M059J (cell line): ENCODE data around the gene PTGIS. TPM values are rescaled to one million over a fixed set of nuclear protein-coding genes. Genes with fewer than 3 reads are reported as not detected.
"Not testable (repeated sequence)": the region's sequence is repeated elsewhere in the genome, so short reads cannot be mapped to it uniquely, and the experiment has no call there.

Source experiments
- DNase-seq: peaks from one replicate; pipeline ENCODE4 v3.0.0-alpha.2; 2012; ENCODE audit warnings: low read depth
- total RNA-seq: library from RNA; depleted of rRNA; stranded (reverse); fragments of >200 nt; shearing (Covaris generic); gene quantifications from 2 replicates; pipeline ENCODE4 v1.2.3, GENCODE V29; 2014

PTGIS gene
- total RNA-seq, 1 experiment from 2014 or later, result 0.07 TPM

DNA sequence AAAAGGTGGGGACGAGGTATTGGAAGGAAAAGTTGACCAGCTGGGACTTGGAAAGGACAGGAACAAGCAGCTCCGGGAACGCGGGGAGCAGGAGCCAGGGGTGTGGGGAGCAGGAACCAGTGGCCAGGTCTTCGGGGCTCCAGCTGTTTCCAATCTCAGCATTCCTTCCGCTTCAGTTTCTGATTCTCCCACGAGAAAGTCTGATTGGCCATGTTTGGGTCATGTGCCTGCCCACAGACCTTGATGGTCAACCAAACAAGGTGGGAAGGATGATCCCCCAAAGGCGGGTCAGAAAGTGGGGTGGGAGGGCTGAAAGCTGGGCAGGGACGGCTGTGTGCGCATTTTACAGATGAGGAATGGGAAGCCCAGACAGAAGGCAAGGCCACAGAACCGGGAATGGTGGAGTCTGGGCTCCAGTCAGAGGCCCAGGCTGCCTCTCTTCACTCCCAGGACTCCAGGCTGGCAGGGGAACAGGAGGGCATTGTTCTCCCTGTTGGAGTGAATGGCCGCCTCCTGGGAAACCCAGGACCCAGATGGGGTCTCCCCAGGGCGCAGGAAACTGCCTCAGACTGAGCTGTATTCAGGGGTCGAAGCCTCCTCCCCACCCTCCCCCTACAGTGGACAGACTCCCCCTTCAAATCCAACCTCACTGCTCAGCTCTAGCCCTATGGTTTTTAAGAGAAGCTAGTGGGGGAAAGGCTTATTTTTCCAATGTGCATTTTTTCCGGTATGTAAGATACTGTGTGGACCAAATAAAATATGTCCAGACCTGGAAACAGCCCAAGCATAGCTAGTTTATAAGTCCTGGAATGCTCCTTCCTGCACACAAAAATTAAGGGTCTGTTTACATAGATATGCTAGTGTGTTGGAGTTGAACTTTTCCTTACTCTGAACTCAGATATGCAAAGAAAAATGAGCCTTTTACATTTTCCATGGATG, 12.2 kb upstream of the PTGIS start:
- DNase-seq, result no peak

DNA sequence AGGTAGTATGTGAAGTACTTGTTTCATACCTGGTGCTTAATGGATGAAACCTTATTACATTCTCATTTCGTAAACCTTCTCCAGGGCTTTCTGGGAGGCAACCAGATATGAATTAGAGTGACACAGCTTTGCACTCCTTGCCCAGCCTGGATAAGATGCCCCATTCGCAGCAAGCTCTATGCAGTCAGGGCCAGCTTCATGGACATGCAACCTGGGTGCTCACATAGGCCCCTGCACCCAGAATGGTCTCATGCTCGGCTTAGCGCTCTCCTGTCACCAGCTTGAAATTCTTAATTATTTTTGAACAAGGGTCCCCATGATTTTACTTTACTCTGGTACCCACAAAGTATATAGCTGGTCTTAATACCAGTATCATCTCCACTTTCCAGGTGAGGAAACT, 11.3 kb upstream of the PTGIS start:
- DNase-seq, result no peak

DNA sequence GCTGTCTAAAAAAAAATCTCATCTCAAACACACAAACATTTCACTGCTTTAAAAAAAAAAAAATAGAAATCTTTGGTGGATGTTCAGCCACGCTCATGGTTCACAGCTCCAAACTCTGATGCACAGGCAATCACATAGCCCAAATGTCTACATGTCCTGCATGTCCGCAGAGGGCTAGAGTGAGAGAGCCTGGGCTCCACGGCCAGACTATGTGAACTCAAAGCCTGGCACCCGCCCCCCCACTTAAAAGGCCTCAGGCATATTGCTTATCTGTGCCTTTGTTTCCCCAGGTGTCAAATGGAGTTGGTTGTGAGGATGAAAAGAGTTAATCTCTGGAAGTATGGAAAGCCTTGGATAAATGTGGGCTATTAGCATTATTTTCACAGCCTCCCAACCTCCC, 10.5 kb upstream of the PTGIS start:
- no peak for DNase-seq

DNA sequence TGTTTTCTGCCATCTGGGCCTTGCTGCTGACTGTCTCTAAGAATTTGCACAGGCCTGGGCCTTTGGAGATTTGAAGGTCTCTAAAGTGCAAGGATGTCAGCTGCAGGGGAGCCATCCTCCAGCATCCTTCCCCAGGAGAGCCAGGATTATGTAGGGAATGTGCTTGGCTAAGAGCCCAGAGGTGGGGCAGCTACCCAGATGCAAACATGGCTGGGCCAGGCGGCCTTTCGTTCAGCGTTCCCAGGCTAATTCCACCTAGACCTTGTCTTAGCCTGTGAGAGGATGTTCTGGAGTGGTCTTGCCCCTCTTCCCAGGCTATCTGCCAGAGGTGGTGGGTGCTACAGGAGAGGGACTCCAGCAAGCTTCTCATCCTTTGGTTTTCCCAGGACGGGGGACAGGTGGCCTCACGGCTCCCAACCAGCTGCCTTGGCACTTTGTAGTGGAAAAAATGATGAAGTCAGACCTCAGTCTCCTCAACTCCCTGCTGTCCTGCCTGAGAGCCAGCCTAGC, 7.7 kb upstream of the PTGIS start:
- DNase-seq, result peak; percentile 24

DNA sequence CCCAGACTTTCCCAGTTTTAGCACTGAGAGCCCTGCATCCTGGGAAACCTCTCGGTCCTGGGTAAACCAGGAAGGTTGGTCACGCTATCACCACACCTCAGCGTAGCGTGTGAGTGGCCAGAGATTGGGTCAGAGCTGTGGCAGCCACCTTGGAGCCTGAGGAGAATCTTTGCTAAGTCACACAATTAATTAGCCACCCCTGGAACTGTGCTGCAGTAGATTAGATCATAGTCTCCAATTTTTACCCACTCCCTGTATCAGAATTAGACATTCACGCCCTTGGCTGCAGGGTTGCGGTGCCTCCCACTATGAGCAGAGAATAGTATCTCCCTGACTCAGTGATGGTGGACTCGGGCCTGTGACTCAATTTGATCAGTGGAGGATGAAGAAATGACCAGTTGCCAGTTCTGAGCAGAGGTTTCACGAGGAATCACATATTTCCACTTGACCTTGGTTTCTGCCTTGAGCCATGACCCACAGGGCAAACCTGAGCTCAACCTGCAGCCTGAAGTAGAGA, 6.0 kb upstream of the PTGIS start:
- peak; percentile 60 for DNase-seq

DNA sequence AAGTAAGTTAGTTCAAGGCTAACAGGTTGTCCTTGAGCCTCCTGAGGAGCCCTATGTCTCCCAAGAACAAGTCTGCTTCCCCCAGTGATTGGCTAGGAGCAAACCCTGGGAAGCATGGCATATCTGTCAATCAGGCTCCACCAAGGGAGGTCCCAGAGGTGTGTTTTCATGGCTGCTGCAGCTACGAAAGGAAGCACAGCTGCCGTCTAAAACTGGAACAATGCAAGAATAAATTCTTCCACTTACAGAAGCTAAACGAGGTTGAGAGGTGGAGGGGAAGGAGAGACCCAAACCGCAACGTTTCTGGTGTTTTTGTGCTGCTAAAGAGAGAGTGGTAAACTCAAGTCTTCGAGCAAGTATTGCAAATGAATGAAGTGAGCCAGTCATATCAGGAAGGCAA, 4.9 kb upstream of the PTGIS start:
- DNase-seq, result no peak

DNA sequence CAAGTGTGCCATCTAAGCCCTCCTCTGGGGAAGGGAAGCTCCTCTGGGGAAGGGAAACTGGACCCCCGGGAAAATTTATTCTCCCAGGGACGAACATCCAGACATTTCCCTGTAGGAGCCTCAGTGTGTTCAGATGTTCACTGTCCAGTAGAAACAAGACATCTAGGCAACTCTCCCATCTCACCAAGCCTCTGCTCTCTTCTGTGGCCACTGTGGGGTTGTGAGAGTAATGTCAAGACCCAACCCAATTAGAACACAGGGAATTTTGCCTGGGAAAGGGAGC, 3.6 kb upstream of the PTGIS start:
- DNase-seq, result no peak

DNA sequence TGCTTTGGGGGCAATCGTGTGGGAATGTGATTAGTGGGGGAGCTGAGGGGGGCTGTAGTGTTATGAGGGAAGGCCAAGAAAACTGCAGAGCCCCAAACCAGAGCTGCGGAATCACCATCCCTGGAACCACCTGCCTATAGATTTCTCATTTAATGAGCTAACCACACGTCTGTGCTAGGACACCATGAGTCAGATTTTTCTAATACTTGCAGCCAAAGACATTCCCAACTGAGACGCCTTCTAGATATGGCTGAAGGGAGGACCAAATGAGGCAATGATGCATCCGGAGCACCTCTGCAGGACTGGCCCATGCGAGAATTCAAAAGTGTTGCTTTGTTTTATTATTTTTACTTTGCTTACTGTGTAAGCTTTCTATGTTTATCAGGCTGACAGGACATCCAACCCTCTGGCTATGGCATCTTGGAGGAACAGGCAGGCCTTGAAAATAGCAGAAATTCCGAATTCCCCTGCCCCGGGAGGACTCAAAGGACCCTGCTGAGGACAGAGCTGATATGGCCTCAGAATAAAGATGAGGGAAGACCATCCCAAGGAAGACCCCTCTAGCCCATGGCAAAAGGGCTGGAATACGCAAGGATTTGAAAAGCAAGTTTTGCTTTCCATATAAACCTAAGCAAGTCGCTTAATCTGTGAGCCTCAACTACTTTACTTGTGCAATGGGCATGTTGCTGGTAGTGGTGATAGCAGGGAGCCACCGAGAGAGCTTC, 3.1 kb upstream of the PTGIS start:
- peak; percentile 62 for DNase-seq

DNA sequence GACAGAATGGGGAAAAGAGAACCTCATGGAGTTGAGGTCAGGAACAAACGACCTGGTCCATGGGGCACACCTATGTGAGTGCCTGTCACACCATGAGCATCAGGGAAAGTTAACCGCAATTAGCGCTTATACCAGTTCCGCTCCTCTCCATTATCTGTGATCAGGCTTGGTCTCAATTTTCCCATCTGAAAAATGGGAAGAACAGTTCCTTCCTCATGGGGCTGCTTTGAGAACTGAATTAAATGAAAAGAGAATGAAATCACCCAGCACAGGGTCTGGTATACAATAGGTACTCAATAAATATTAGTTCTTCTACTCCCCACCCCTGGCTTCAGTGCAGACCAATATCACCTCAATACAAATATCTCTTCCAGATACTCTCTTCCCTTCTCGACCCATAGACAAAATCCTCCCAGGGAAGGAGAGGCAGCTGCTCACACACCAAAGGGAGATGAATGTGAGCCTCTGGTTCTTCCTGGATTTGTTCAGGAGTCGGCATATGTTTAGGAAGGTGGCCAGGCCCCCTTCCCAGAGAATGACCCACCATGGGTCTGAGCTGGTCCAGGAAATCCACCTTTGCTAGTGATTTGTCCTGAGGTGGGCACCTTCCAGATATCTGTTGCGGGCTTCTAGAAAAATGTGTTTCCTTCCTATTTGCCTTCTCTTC, 2.4 kb upstream of the PTGIS start:
- DNase-seq, result no peak

DNA sequence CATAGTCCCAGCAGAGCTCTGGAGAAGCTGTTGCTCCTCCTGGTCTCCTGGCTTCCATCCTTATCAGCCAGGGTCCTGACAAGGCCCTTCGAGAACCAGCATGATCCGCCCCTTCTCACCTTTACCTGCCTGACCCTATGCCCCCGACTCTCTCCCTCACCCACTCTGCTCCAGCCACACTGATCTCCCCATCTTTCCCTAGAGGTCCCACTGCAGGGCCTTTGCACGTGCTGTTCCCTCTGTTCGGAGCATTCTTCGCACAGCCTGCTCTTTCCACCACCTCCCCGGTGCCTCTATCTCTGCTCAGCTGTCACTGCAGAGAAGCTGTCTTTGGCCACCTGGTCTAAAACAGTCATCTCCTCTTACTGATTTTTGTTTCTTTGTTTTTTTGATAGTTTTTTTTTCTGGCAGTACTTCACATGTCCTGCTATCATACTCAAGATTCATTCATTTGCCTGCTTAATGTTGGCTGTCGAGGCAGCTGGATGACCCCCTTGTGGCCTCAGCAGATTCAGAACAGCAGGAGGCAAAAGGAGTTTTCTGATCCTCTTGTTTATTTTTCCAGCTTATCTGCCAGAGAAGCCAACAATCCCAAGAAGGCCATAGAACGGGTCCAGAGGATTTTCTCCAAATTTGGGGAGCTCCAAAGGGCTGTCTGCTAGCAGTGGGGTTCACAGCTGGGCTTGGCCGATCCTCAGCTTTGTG, 1.6 kb upstream of the PTGIS start:
- DNase-seq, result no peak

DNA sequence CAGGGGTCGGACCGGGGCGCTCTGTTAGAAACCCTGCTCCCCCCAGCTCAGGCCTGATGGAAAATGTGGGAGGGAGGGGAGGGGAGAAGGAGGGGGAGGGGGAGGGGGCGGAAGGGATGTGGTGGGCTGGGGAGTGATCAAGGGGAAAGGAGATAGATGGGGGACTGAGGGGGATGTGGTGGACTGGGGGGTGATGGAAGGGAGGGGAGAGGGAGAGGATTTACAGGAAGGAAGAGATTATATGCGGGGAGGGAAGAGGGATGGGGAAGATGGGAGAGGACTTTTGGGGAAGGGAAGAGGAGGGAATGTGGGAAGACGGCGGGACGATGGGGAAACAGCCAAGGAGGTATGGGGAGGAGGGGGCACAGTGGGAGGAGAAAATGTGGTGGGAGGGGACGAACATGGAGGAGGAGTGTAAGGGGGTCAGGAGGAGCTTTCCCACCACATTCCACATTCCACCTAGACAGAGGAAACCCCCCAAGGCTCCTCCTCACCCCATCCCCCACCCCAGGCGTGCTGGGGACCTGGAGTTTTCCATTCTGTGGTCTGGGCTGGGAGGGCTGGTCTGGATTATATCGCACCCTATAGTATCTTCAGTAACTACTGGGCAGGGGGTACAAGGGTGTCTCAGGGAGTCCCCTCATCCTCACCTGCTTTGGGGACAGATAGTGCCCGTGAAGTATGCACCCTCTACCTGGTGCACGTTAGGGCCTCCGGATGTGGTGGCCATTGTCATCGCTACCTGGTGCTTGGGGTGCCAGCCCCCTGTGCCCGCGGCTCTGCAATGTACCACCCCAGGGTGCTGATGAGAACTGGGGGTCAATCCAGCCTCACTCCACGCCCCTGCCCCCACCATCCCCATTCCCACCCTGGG, 578 bp upstream of the PTGIS start:
- DNase-seq, result no peak

DNA sequence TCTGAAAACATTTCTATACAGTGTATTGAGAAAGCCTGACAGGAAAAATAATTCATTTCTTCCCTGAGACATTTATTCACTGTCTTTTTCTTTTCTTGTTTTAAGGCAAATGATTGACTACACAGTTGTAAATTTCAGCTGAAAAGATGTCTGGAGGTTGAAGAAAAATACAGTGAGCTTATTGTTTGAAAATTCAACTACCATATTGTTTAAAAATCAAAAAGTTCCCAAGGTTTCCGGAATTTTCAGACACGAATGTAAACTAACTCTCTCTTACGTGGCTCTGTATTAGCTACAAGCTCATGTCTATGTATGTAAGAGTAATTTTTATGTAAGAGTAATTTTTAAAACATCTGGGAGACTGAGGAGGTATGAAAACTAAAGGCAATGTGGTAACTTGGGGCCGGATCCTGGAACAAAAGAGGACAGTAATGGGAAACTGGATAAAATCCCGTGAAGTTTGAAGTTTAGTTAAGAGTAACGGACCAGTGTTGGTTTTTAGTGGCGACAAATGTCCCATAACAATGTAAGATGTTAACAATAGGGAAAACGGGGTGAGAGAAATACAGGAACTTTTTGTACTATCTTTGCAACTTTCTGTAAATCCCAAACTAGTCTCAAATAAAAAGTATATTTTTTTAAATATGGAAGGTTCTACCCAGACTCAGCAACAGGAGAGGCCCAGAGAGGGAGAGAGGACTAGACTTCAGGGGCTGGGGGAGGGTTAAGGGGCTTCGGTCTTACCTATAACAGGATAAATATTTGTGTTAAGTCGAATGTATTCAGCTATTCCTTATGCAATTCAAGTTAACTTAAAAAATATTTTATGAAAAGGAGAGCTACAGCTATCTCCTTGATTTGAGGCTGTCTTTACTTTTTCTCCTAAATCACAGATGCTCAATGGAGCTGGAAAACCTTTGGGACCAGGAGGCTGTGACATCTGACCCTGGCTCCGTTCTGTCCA, 1.3 kb downstream of the PTGIS start:
- DNase-seq, result no peak

DNA sequence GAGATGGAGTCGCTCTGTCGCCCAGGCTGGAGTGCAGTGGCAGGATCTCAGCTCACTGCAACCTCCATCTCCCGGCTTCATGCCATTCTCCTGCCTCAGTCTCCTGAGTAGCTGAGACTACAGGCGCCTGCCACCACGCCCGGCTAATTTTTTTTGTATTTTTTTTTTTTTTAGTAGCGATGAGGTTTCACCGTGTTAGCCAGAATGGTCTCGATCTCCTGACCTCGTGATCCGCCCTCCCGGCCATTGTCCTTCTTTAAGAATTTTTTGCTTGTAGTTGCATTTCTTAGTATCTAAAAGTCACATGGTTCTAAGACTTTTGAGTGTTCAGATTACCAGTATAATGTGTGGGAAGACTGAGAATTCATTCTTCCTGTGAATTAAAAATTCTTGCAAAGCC, 2.9 kb downstream of the PTGIS start:
- not testable (repeated sequence) for DNase-seq

DNA sequence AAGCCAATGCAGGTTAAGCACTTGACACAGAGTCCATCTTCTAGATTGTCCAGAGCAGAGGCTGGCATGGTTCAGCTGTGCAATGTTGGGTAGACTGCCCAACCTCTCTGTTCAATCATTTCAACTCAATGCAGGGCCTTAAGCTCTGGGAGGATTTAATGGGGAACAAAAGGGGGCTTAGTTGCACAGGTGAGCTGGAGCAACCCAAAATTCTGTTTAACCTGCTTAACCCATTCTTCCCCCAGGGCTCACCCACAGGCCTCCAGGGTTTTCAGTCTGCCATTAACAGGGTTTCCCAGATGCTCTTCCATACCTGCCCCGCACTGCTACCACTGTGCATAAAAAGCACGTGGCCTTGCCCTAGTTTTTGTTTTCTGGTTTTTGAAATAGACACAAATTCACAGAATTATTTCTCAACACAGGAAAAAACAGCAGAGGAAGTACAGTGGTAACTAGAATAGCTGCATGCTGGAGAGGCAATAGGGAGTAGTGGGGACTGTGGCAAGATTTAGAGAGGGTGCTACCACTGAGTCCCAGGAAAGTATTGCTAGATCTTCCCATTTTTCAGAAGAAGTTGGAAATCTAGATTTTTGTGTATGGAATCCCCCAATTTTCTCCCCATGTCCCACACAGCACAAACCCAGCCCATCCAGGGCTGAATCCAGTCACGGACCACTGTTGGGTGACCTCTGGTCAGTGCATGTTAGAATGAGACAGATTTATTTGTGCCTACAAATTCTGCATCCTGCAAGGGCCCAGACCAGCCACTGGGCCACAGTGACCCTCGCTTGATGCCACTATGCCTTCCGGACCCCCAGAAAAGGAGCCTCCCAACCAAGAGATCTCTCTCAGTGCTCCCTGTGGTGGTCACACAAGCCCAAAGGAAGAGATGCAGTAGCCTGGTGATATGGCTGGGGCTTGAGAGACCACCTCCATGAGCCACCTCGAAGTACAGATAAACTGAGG, 4.6 kb downstream of the PTGIS start:
- no peak for DNase-seq

DNA sequence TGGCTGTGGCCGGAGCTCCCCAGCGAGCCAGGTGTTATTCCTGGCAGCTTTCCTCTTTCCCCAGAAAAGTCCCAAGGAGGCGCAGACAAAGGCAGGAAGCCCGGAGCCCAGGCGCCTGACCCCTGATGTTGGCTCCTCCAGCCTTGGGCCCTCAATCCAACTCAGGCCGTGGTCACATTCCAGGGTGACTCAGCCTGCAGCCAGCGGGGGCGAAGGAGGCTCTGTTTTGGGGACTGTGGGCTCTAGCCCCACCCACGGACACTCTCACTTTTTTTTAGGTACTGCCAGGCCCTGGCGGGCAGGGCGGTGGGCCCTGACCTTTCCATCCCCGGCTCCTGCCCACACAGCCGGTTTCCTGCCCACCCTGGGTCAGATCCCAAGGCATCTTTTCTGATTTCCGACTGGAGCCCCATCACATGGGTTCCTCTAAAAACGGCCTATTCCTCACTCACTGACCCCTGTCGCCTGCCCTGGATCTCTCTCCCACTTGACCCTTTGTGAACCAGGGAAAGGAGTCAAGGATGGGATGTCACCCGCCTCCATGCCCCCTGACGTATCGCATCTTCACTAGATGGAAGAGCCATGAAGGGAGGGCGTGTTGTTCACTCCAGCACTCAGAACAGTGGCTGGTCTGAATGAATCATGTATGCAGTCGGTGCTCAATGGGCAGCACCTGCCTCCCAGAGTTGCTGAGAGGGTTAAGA, 5.5 kb downstream of the PTGIS start:
- peak; percentile 95 for DNase-seq

DNA sequence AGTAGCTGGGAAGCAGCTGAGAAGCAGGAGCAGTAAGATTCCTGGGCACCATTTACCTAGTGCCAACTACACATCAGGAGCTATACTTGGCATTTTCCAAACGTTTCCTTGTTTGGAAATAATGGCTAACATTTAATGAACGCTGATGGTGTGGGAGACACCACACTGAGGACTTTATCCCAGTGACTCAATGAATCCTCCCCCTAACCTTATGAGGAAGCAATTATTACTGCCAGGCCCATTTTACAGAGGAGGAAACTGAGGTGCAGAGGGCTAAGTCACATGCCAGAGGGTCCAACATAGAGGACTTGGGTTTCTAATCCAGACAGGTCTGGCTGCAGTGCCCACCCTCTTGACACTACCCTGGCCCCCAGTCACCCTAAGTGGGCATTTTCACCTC, 6.1 kb downstream of the PTGIS start:
- DNase-seq, result no peak

DNA sequence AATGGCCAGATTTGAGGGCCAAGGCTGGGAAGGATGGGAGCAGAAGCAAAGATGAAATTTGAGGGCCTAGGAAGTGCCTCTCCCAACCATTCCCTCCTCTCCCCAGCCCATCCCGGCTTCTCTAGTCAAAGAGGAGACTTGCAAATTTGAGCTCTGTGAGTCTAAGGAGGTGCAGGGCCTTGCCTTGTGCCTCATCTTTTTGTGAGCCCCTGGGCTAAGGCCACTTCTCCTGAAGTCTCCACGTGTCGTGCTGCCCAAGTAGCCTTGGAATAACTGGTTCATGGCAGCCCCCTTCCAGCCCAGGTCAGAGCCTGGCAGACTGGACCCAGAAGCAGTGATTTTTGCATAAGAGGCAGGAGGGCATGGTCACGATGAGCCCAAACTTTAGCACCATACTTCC, 6.7 kb downstream of the PTGIS start:
- no peak for DNase-seq

DNA sequence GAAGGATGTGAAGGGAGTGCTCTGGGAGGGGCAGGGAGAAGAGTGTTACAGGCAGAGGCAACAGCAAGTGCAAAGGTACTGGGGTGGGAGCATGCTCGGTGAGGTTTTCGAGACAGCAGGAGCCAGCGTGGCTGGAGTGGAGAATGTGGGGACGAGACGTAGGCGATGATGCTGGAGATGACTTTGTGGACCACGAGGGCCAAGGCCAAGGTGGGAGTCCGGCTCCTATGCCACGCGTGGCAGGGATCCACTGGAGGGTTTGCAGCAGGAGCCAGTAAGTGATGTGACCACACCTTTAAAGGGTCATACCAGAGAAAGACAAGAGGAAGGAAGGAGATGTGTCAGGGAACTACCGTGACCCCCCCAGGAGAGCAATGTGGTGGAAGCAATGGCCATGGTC, 7.3 kb downstream of the PTGIS start:
- DNase-seq, result no peak
